K562 (cell line): ENCODE data around the gene SCN2B. TPM values are rescaled to one million over a fixed set of nuclear protein-coding genes. Genes with fewer than 3 reads are reported as not detected.

Source experiments
- ATAC-seq: fragments of 200-7000 bp; cut with Tn5 transposase; 3 replicates; pipeline ENCODE4 v1.9.1; 2020; ENCODE audit warnings: moderate library complexity
- BruUV-seq: library from RNA; stranded (reverse); fragments of 400-500 nt; replicated peaks from 2 replicates; lab custom pipeline; 2021; lab: Mats Ljungman, UMichigan
- CTCF ChIA-PET: fragments of 300-600 bp; formaldehyde crosslinking; extraction: SDS; loops from one replicate; lab custom pipeline; 2021; ENCODE audit warnings: low intra/inter-chr PET ratio; lab: Yijun Ruan, JAX
- POLR2A ChIA-PET: fragments of 300-600, 350-650 bp; sonication (Branson Sonifier 250); formaldehyde crosslinking; extraction: SDS; loops from one replicate; lab custom pipeline; 2021; ENCODE audit warnings: antibody characterized with exemption, inconsistent platforms; lab: Yijun Ruan, JAX
- DNase-seq, 4 experiments: peaks; one replicate each; pipeline versions ENCODE4 v3.0.0 to v3.0.0-alpha.2; 2011 to 2018; ENCODE audit warnings: low spot score in 3 of 4, mixed read lengths in 3 of 4; ENCODE audit errors: extremely low read depth in 1 of 4
- FAIRE-seq: peaks from 2 replicates; lab custom pipeline; 2011; peaks lifted over from hg19 to GRCh38; lab: Jason Lieb, UNC
- H2AFZ ChIP-seq: 2 replicates; pipeline ENCODE4 v1.6.0; 2011; ENCODE audit warnings: low read depth, low read length, control low read depth, inconsistent platforms
- H3K27ac ChIP-seq: fragments of 200-600 bp; 3 replicates; pipeline ENCODE4 v1.8.0; 2011; ENCODE audit warnings: low read depth, mild to moderate bottlenecking, control low read depth, inconsistent platforms, low read length, moderate library complexity, mixed read lengths; ENCODE audit errors: extremely low read depth
- H3K27me3 ChIP-seq, 2 experiments: fragments of 300-600 bp in 1 of 2; 2 replicates in 1 of 2; 3 replicates in 1 of 2; pipeline versions ENCODE4 v1.6.0 to v1.8.0; 2011; ENCODE audit warnings: inconsistent platforms in 2 of 2, low read length in 2 of 2, mild to moderate bottlenecking in 1 of 2, mixed read lengths in 1 of 2, moderate library complexity in 1 of 2; ENCODE audit not compliant: control insufficient read depth in 2 of 2, insufficient read depth in 2 of 2
- H3K36me3 ChIP-seq: fragments of 300-600 bp; 3 replicates; pipeline ENCODE4 v1.8.0; 2011; ENCODE audit warnings: mild to moderate bottlenecking, low read length, inconsistent platforms; ENCODE audit not compliant: control insufficient read depth, insufficient read depth
- H3K4me1 ChIP-seq, 2 experiments: fragments of 200-600 bp in 1 of 2; replicated peaks in 1 of 2; 2 replicates in 1 of 2; 3 replicates in 1 of 2; pipeline versions ENCODE4 v1.5.1 to v1.8.0; 2011; ENCODE audit warnings: inconsistent platforms in 2 of 2, low read length in 2 of 2, mild to moderate bottlenecking in 1 of 2, mixed read lengths in 1 of 2, moderate library complexity in 1 of 2; ENCODE audit not compliant: control insufficient read depth in 2 of 2, insufficient read depth in 2 of 2
- H3K4me2 ChIP-seq: 2 replicates; pipeline ENCODE4 v1.6.1; 2011; ENCODE audit warnings: low read length, control low read depth, inconsistent platforms, mixed read lengths; ENCODE audit not compliant: insufficient read depth
- H3K4me3 ChIP-seq: fragments of 200-600 bp; sonication (generic), shearing (Covaris generic); 2 replicates; pipeline ENCODE4 v1.5.1; 2016; ENCODE audit warnings: control low read depth, inconsistent platforms
- H3K79me2 ChIP-seq: fragments of 200-600 bp; 3 replicates; pipeline ENCODE4 v1.8.0; 2011; ENCODE audit warnings: low read length, inconsistent platforms; ENCODE audit not compliant: control insufficient read depth, insufficient read depth
- H3K9ac ChIP-seq, 2 experiments: 2 replicates each; pipeline versions ENCODE4 v1.6.0 to v1.6.1; 2011; ENCODE audit warnings: low read depth in 2 of 2, low read length in 2 of 2, control low read depth in 1 of 2, inconsistent platforms in 1 of 2, mild to moderate bottlenecking in 1 of 2, mixed read lengths in 1 of 2; ENCODE audit not compliant: insufficient read depth in 1 of 2
- H3K9me1 ChIP-seq: one replicate; pipeline ENCODE4 v1.6.0; 2011; ENCODE audit warnings: inconsistent platforms, mild to moderate bottlenecking, low read length, moderate library complexity; ENCODE audit not compliant: control insufficient read depth, insufficient read depth
- H3K9me3 ChIP-seq: replicated peaks from 2 replicates; pipeline ENCODE4 v1.5.1; 2011; ENCODE audit warnings: low read depth, low read length, inconsistent platforms; ENCODE audit not compliant: control insufficient read depth, insufficient read depth
- H4K20me1 ChIP-seq: replicated peaks from 2 replicates; pipeline ENCODE4 v1.6.1; 2011; ENCODE audit warnings: low read length, inconsistent platforms, mixed read lengths; ENCODE audit not compliant: control insufficient read depth, insufficient read depth
- BACH1 ChIP-seq: fragments of 200-800 bp; sonication (Bioruptor generic); IDR thresholded peaks from 2 replicates; pipeline ENCODE4 v1.6.1; 2016; ENCODE audit warnings: missing genetic modification characterization, missing compliant biosample characterization
- CHAMP1 ChIP-seq: fragments of 450-650 bp; IDR thresholded peaks from 2 replicates; pipeline ENCODE4 v1.6.1; 2016; ENCODE audit warnings: mild to moderate bottlenecking
- GABPB2 ChIP-seq: fragments of 250-450 bp; sonication (Bioruptor Pico); conservative IDR thresholded peaks from 2 replicates; pipeline ENCODE4 v1.5.1; 2021; ENCODE audit warnings: mild to moderate bottlenecking
- MBD1 ChIP-seq: fragments of 250-450 bp; sonication (Bioruptor Pico); IDR thresholded peaks from 2 replicates; pipeline ENCODE4 v1.8.0; 2022; ENCODE audit warnings: inconsistent platforms
- MECOM ChIP-seq: fragments of 250-450 bp; sonication (Bioruptor Pico); IDR thresholded peaks from 2 replicates; pipeline ENCODE4 v1.8.0; 2022; ENCODE audit warnings: inconsistent platforms
- MXD1 ChIP-seq: fragments of 250-450 bp; sonication (Bioruptor Pico); IDR thresholded peaks from 2 replicates; pipeline ENCODE4 v1.8.0; 2021; ENCODE audit warnings: borderline replicate concordance, mild to moderate bottlenecking, moderate library complexity; ENCODE audit not compliant: poor library complexity, severe bottlenecking
- MYC ChIP-seq, 2 experiments: fragments of 250-450 bp in 1 of 2; sonication (Bioruptor Pico) in 1 of 2; IDR thresholded peaks; 2 replicates each; pipeline versions ENCODE4 v1.5.1 to v1.6.1; 2012 to 2021; ENCODE audit warnings: low read depth in 2 of 2, borderline replicate concordance in 1 of 2, improper control_type of control experiment in 1 of 2, low read length in 1 of 2, mild to moderate bottlenecking in 1 of 2, moderate library complexity in 1 of 2
- PTTG1 ChIP-seq: fragments of 450-650 bp; IDR thresholded peaks from 2 replicates; pipeline ENCODE4 v1.6.1; 2016; ENCODE audit warnings: low read depth, mild to moderate bottlenecking, missing genetic modification characterization, missing compliant biosample characterization
- TCF15 ChIP-seq: fragments of 250-450 bp; sonication (Bioruptor Pico); IDR thresholded peaks from 2 replicates; pipeline ENCODE4 v1.8.0; 2022; ENCODE audit warnings: moderate library complexity, mild to moderate bottlenecking, inconsistent platforms
- WGBS: fragments of 100-300 bp; shearing (Covaris generic); methylation state at CpG from one replicate; pipeline ENCODE4 v1.1.6; 2016; ENCODE audit warnings: low coverage, mixed read lengths; ENCODE audit not compliant: insufficient coverage; ENCODE audit errors: missing lambda C conversion rate; 5-methylcytosine and 5-hydroxymethylcytosine counted together
- in situ Hi-C: fragments of 300-500 bp; cut with MboI; formaldehyde crosslinking; loops from 4 replicates; pipeline ENCODE4 v1.15.0; 2018; ENCODE audit warnings: inconsistent platforms, mixed read lengths
- intact Hi-C: fragments of 100-400 bp; cut with micrococcal nuclease; formaldehyde crosslinking; loops from 2 replicates; pipeline ENCODE4 v1.14.2; 2022
- polyA plus RNA-seq, 8 experiments: library from polyadenylated mRNA; depleted of rRNA in 4 of 8; stranded (reverse) in 5 of 8; unstranded in 3 of 8; fragments of >200 nt; fragmentation: Nextera tagmentation in 2 of 8; fragmentation: Illumina TruSeq in 1 of 8; extraction: Ambion mirVana in 2 of 8; extraction: Trizol in 1 of 8; gene quantifications; 2 replicates each; pipeline versions ENCODE4 v1.2.1 to v1.2.3, GENCODE V29; 2011 to 2014; ENCODE audit warnings: inconsistent platforms in 1 of 8, missing spikeins in 1 of 8
- total RNA-seq, 7 experiments: library from RNA; depleted of rRNA in 6 of 7; stranded (reverse); fragments of >200 nt in 6 of 7; fragmentation: Illumina TruSeq in 2 of 7; extraction: Trizol in 2 of 7; gene quantifications; 2 replicates each; pipeline versions ENCODE4 v1.2.1 to v1.2.3, GENCODE V29; 2011 to 2021; ENCODE audit warnings: low replicate concordance in 1 of 7

The SCN2B gene
- total and polyA plus RNA-seq, 9 of the 15 experiments (the other 6 are each of a cell fraction or from before 2014, with no cell fraction given) = not detected

GRCh38 chr11:118146554-118146953 lies 29.9 kb downstream of the SCN2B start:
- WGBS = 13% methylated on average over 6 of the region's 6 CpGs
- in situ Hi-C loops (no loop called here), intact Hi-C loops (no loop called here)
- Histone ChIP-seq H2AFZ (no peak overlapping the region), H3K9me1 (no peaks in the 10 kb centered on the region), H3K27ac (no peak overlapping the region), H3K27me3 (peaks cover 16 to 66% of the 10 kb centered on the region in 2 experiments; a peak in 4 of 5 replicates), H3K4me2 (no peak overlapping the region), H4K20me1 (no peaks in the 10 kb centered on the region), H3K9ac (no peak overlapping the region), H3K9me3 (no peaks in the 10 kb centered on the region), H3K79me2 (no peaks in the 10 kb centered on the region), H3K4me3 (no peak overlapping the region), H3K4me1 (peaks cover 0 to 11% of the 10 kb centered on the region in 2 experiments; a peak in 3 of 5 replicates), H3K36me3 (no peaks in the 10 kb centered on the region)
- CTCF ChIA-PET = interaction anchor here (2.2 kb wide), 1 partner anchor 25 kb away, joined by 17 read pairs; no protein-coding TSS in a partner anchor
- ATAC-seq = no peak
- FAIRE-seq = no peak
- DNase-seq = no peak
- no TSS peak for BruUV-seq
- POLR2A ChIA-PET = interaction anchor here (0.5 to 0.7 kb wide), 3 partner anchors 12 to 24 kb away, joined by 3 to 4 read pairs (median 3); no protein-coding TSS in a partner anchor
- no peak for TF ChIP-seq MBD1
- TF ChIP-seq MXD1 (CRISPR knock-in tag) = no peak
- TF ChIP-seq BACH1 (tag) = no peak
- TF ChIP-seq CHAMP1 = no peak
- TF ChIP-seq GABPB2 (CRISPR knock-in tag) = no peak
- TF ChIP-seq PTTG1 (tag) = no peak
- no peak for TF ChIP-seq MECOM (CRISPR knock-in tag)
- no peak for TF ChIP-seq MYC (IDR thresholded peaks at IDR 0.05; ENCODE audit: low read depth, low read length)
- no peak for TF ChIP-seq MYC (CRISPR knock-in tag; IDR thresholded peaks at IDR 0.05; ENCODE audit: borderline replicate concordance, low read depth)
- TF ChIP-seq TCF15 (CRISPR knock-in tag) = no peak
